HepG2 (cell line): ENCODE measurements around the gene ENTREP3. TPM values are rescaled to one million over a fixed set of nuclear protein-coding genes. Genes with fewer than 3 reads are reported as not detected.

Experiments used
- ATAC-seq: fragments of 200-7000 bp; cut with Tn5 transposase; 3 replicates; pipeline ENCODE4 v1.9.1; 2020; ENCODE audit warnings: mild to moderate bottlenecking, moderate library complexity
- BruUV-seq: library from RNA; stranded (reverse); fragments of 400-500 nt; replicated peaks from 2 replicates; lab custom pipeline; 2021; lab: Mats Ljungman, UMichigan
- CTCF ChIA-PET: fragments of 300-600 bp; formaldehyde crosslinking; extraction: SDS; loops from one replicate; lab custom pipeline; 2021; ENCODE audit warnings: low total read pairs, inconsistent platforms, low intra/inter-chr PET ratio; lab: Yijun Ruan, JAX
- POLR2A ChIA-PET: fragments of 350-600 bp; sonication (Branson Sonifier 250); formaldehyde crosslinking; loops from one replicate; lab custom pipeline; 2020; ENCODE audit warnings: antibody characterized with exemption, inconsistent platforms; lab: Yijun Ruan, JAX
- DNase-seq: peaks from one replicate; pipeline ENCODE4 v3.0.0-alpha.2; 2015; ENCODE audit warnings: low spot score
- FAIRE-seq: peaks from 3 replicates; lab custom pipeline; 2011; peaks lifted over from hg19 to GRCh38; lab: Jason Lieb, UNC
- H2AFZ ChIP-seq: one replicate; pipeline ENCODE4 v1.6.1; 2011; ENCODE audit warnings: low read length, inconsistent platforms
- H3K27ac ChIP-seq: fragments of 300-600 bp; 3 replicates; pipeline ENCODE4 v1.8.0; 2011; ENCODE audit warnings: mixed run types, mild to moderate bottlenecking, mixed read lengths, low read length, inconsistent platforms; ENCODE audit not compliant: insufficient read depth; ENCODE audit errors: extremely low read length
- H3K27me3 ChIP-seq, 2 experiments: fragments of 200-600 bp in 1 of 2; 2 replicates in 1 of 2; 3 replicates in 1 of 2; pipeline versions ENCODE4 v1.6.0 to v1.8.0; 2011; ENCODE audit warnings: low read length in 2 of 2, mild to moderate bottlenecking in 2 of 2, moderate library complexity in 2 of 2, inconsistent platforms in 1 of 2; ENCODE audit not compliant: insufficient read depth in 2 of 2, control insufficient read depth in 1 of 2
- H3K36me3 ChIP-seq, 2 experiments: fragments of 200-600 bp in 1 of 2; replicated peaks in 1 of 2; 2 replicates in 1 of 2; 3 replicates in 1 of 2; pipeline versions ENCODE4 v1.5.1 to v1.8.0; 2011; ENCODE audit warnings: low read length in 2 of 2, inconsistent platforms in 1 of 2; ENCODE audit not compliant: insufficient read depth in 2 of 2, control insufficient read depth in 1 of 2
- H3K4me1 ChIP-seq: 2 replicates; pipeline ENCODE4 v1.5.1; 2012; ENCODE audit warnings: low read length, inconsistent platforms; ENCODE audit not compliant: insufficient read depth
- H3K4me2 ChIP-seq: 2 replicates; pipeline ENCODE4 v1.6.0; 2011; ENCODE audit warnings: low read depth, low read length, inconsistent platforms
- H3K4me3 ChIP-seq, 3 experiments: fragments of 200-600 bp in 1 of 3; sonication (generic), shearing (Covaris generic) in 1 of 3; replicated peaks in 1 of 3; 2 replicates each; pipeline ENCODE4 v1.5.1; 2011 to 2016; ENCODE audit warnings: low read length in 3 of 3, inconsistent platforms in 2 of 3, low read depth in 2 of 3, mild to moderate bottlenecking in 2 of 3, control low read depth in 1 of 3, mixed read lengths in 1 of 3; ENCODE audit not compliant: insufficient read depth in 1 of 3
- H3K79me2 ChIP-seq: one replicate; pipeline ENCODE4 v1.6.1; 2011; ENCODE audit warnings: low read length, inconsistent platforms; ENCODE audit not compliant: insufficient read depth
- H3K9ac ChIP-seq: 2 replicates; pipeline ENCODE4 v1.6.0; 2011; ENCODE audit warnings: mild to moderate bottlenecking, low read depth, low read length, inconsistent platforms; ENCODE audit not compliant: insufficient read depth
- H3K9me3 ChIP-seq: 2 replicates; pipeline ENCODE4 v1.5.1; 2012; ENCODE audit warnings: mild to moderate bottlenecking, low read length
- H4K20me1 ChIP-seq: 2 replicates; pipeline ENCODE4 v1.6.0; 2011; ENCODE audit warnings: inconsistent platforms, mild to moderate bottlenecking, low read length, moderate library complexity; ENCODE audit not compliant: insufficient read depth
- ATF6 ChIP-seq: sonication (generic); formaldehyde crosslinking; conservative IDR thresholded peaks from 2 replicates; pipeline ENCODE4 v1.4.0; 2020; ENCODE audit warnings: missing genetic modification reagents
- EEA1 ChIP-seq: sonication (generic); formaldehyde crosslinking; IDR thresholded peaks from 2 replicates; pipeline ENCODE4 v1.5.1; 2020; ENCODE audit warnings: mild to moderate bottlenecking, missing genetic modification reagents, borderline replicate concordance
- ELK4 ChIP-seq: sonication (generic); formaldehyde crosslinking; IDR thresholded peaks from 2 replicates; pipeline ENCODE4 v1.9.0; 2021; ENCODE audit warnings: missing genetic modification reagents, borderline replicate concordance
- KAT8 ChIP-seq: IDR thresholded peaks from 2 replicates; pipeline ENCODE4 v1.6.1; 2016; ENCODE audit warnings: missing genetic modification reagents, missing compliant biosample characterization
- MAX ChIP-seq: IDR thresholded peaks from 2 replicates; pipeline ENCODE4 v1.6.1; 2012; ENCODE audit warnings: inconsistent platforms
- RBFOX2 ChIP-seq: fragments of 200-400 bp; formaldehyde crosslinking; IDR thresholded peaks from 2 replicates; pipeline ENCODE4 v1.6.1; 2017; ENCODE audit warnings: low read depth, mild to moderate bottlenecking, low read length
- TAF15 ChIP-seq: fragments of 200-400 bp; formaldehyde crosslinking; IDR thresholded peaks from one replicate; pipeline ENCODE4 v1.6.1; 2018; ENCODE audit warnings: mild to moderate bottlenecking, low read depth, low read length; ENCODE audit not compliant: poor library complexity, severe bottlenecking
- TRIM24 ChIP-seq: sonication (generic); formaldehyde crosslinking; IDR thresholded peaks from 2 replicates; pipeline ENCODE4 v1.8.0; 2022; ENCODE audit warnings: mild to moderate bottlenecking, missing genetic modification reagents
- ZBTB7A ChIP-seq: sonication (generic); formaldehyde crosslinking; IDR thresholded peaks from 2 replicates; pipeline ENCODE4 v1.8.0; 2022; ENCODE audit warnings: mild to moderate bottlenecking, missing genetic modification reagents
- ZNF496 ChIP-seq: sonication (generic); formaldehyde crosslinking; IDR thresholded peaks from 2 replicates; pipeline ENCODE4 v1.8.1; 2023; ENCODE audit warnings: mild to moderate bottlenecking, moderate library complexity, missing genetic modification reagents; ENCODE audit not compliant: insufficient replicate concordance
- ZNF510 ChIP-seq: sonication (generic); formaldehyde crosslinking; IDR thresholded peaks from 2 replicates; pipeline ENCODE4 v1.4.0; 2020; ENCODE audit warnings: low read depth, mild to moderate bottlenecking, missing genetic modification reagents
- ZNF552 ChIP-seq: sonication (generic); formaldehyde crosslinking; IDR thresholded peaks from 2 replicates; pipeline ENCODE4 v1.9.0; 2022; ENCODE audit warnings: missing genetic modification reagents, mild to moderate bottlenecking, borderline replicate concordance
- WGBS: methylation state at CpG from one replicate; pipeline ENCODE4 v1.1.6; 2017; ENCODE audit warnings: low lambda C conversion rate; 5-methylcytosine and 5-hydroxymethylcytosine counted together
- in situ Hi-C: cut with HindIII; loops from 2 replicates; pipeline ENCODE4 v1.10.0; 2017; ENCODE audit warnings: low pct_unique_long_range_greater_than_20kb; ENCODE audit not compliant: extremely low pct_ligation_motif_present
- intact Hi-C: fragments of 100-400 bp; cut with micrococcal nuclease; formaldehyde crosslinking; loops from one replicate; pipeline ENCODE4 v1.10.0; 2022; ENCODE audit not compliant: unreplicated experiment
- polyA plus RNA-seq, 8 experiments: library from polyadenylated mRNA; depleted of rRNA in 3 of 8; stranded (reverse) in 7 of 8; unstranded in 1 of 8; fragments of >200 nt; fragmentation: Illumina TruSeq in 4 of 8; extraction: Trizol in 4 of 8; gene quantifications; 2 replicates each; pipeline versions ENCODE4 v1.2.1 to v1.2.3, GENCODE V29; 2011 to 2016; ENCODE audit warnings: low read depth in 4 of 8, missing spikeins in 1 of 8, mixed read lengths in 1 of 8; ENCODE audit not compliant: insufficient read depth in 1 of 8
- total RNA-seq, 5 experiments: library from RNA; depleted of rRNA; stranded (reverse); fragments of >200 nt; fragmentation: Illumina TruSeq; extraction: Trizol; gene quantifications; 2 replicates each; pipeline ENCODE4 v1.2.3, GENCODE V29; 2016; ENCODE audit warnings: low read depth in 1 of 5

ENTREP3 gene
- total and polyA plus RNA-seq, 2 of the 13 experiments (the other 11 are each of a cell fraction or from before 2014, with no cell fraction given): 4.1 to 9.9 TPM

GRCh38 chr1:155263067-155263466, 7.8 kb upstream of the ENTREP3 start:
- in situ Hi-C loops (no loop called here), intact Hi-C loops (no loop called here)
- CTCF ChIA-PET: no interaction called here
- Histone ChIP-seq H3K27me3 (no peaks in the 10 kb centered on the region; a peak in 1 of 5 replicates), H3K9me3 (no peaks in the 10 kb centered on the region), H3K4me2 (no peak overlapping the region), H3K9ac (no peak overlapping the region), H3K79me2 (peaks cover 15% of the 10 kb centered on the region), H2AFZ (no peak overlapping the region), H3K27ac (no peak overlapping the region), H3K4me1 (peaks cover 15% of the 10 kb centered on the region), H4K20me1 (no peaks in the 10 kb centered on the region), H3K36me3 (peaks cover 25 to 57% of the 10 kb centered on the region in 2 experiments), H3K4me3 (no peak overlapping the region)
- ATAC-seq: no peak
- TF ChIP-seq ZBTB7A: no peak
- TF ChIP-seq RBFOX2: peak; percentile 41; the same call in 1 of the 2 replicates
- WGBS: 97% methylated on average over 9 of the region's 11 CpGs
- DNase-seq: no peak
- BruUV-seq: no TSS peak
- POLR2A ChIA-PET: interaction anchor here (1.1 to 4.8 kb wide), 3 partner anchors 9 to 38 kb away, joined by 3 to 69 read pairs (median 4); partner anchors contain the start of genes CLK2 and PKLR
- FAIRE-seq: no peak

GRCh38 chr1:155261852-155262673, 6.8 kb upstream of the ENTREP3 start, which contains the start of gene SCAMP3:
Gene SCAMP3 (minus strand): TSS chr1:155262360. CDS start chr1:155262151, 209 bp downstream.
- H2AFZ ChIP-seq: no peak within 1 kb of the TSS
- peak within 1 kb of the TSS; percentile 84 to 90 (median 84) for H3K4me3 ChIP-seq
- peaks cover 15% of the 10 kb centered on the region for H3K79me2 ChIP-seq
- ChIA-PET POLR2A (interaction anchor here (0.6 to 4.8 kb wide), 14 partner anchors 10 to 301 kb away, joined by 3 to 69 read pairs (median 3); partner anchors contain the start of genes CLK2, HCN3 and PKLR), CTCF (interaction anchor here (1.1 kb wide), 1 partner anchor 12 kb away, joined by 6 read pairs; no protein-coding TSS in a partner anchor)
- H3K9ac ChIP-seq: peak within 1 kb of the TSS; percentile 82
- H4K20me1 ChIP-seq: no peaks in the 10 kb centered on the region
- FAIRE-seq (peak; percentile 97), DNase-seq (peak; percentile 97), ATAC-seq (peak; percentile 95)
- peak within 1 kb of the TSS; percentile 73 for H3K27ac ChIP-seq
- H3K36me3 ChIP-seq: peaks cover 22 to 49% of the 10 kb centered on the region in 2 experiments
- H3K4me2 ChIP-seq: peak within 1 kb of the TSS; percentile 98
- H3K9me3 ChIP-seq: no peaks in the 10 kb centered on the region
- WGBS: 4% methylated on average over 24 of the region's 47 CpGs
- BruUV-seq: TSS peak; percentile 43
- in situ Hi-C loops: no loop called here
- H3K27me3 ChIP-seq: no peaks in the 10 kb centered on the region; a peak in 1 of 5 replicates
- intact Hi-C loops: no loop called here
- H3K4me1 ChIP-seq: peaks cover 15% of the 10 kb centered on the region
- no peak for TF ChIP-seq ZNF496 (CRISPR knock-in tag)
- TF ChIP-seq ZNF510: peak; percentile 69; the same call in 1 of the 2 replicates
- TF ChIP-seq ATF6 (CRISPR knock-in tag): no peak
- TF ChIP-seq MAX: peak; percentile 82
- peak; percentile 52 for TF ChIP-seq TAF15
- TF ChIP-seq TRIM24 (CRISPR knock-in tag): no peak
- no peak for TF ChIP-seq ELK4
- TF ChIP-seq EEA1 (CRISPR knock-in tag): peak; percentile 63; the same call in 1 of the 2 replicates
- peak; percentile 90 for TF ChIP-seq KAT8 (CRISPR knock-in tag)
- TF ChIP-seq ZNF552 (CRISPR knock-in tag): peak; percentile 83; the same call in 1 of the 2 replicates
